Mononuclear cell (primary cell): ENCODE measurements around the gene CYTH1. TPM values are rescaled to one million over a fixed set of nuclear protein-coding genes. Genes with fewer than 3 reads are reported as not detected.

Experiments
- H3K27me3 ChIP-seq: 2 replicates; pipeline ENCODE4 v1.6.0; 2011; ENCODE audit warnings: low read length, control low read depth; ENCODE audit not compliant: insufficient read depth
- H3K4me1 ChIP-seq: 2 replicates; pipeline ENCODE4 v1.5.1; 2011; ENCODE audit warnings: mild to moderate bottlenecking, low read length, control low read depth; ENCODE audit not compliant: insufficient read depth
- H3K4me3 ChIP-seq: 2 replicates; pipeline ENCODE4 v1.5.1; 2011; ENCODE audit warnings: mild to moderate bottlenecking, low read length, moderate library complexity
- H3K9me3 ChIP-seq: 2 replicates; pipeline ENCODE4 v1.5.1; 2011; ENCODE audit warnings: low read depth, mild to moderate bottlenecking, control low read depth, low read length
- total RNA-seq: library from RNA; depleted of rRNA; stranded (reverse); fragments of >200 nt; gene quantifications from one replicate; pipeline ENCODE4 v1.2.3, GENCODE V29; 2012

CYTH1 gene
- total RNA-seq, 1 donor: 273 TPM

GRCh38 chr17:78652024-78652423 is 130.0 kb downstream of the CYTH1 start:
- H3K4me3 ChIP-seq: no peak overlapping the region

GRCh38 chr17:78651554-78651953 is 130.5 kb downstream of the CYTH1 start:
- Histone ChIP-seq H3K27me3 (no peaks in the 10 kb centered on the region), H3K4me3 (no peak overlapping the region), H3K9me3 (no peaks in the 10 kb centered on the region), H3K4me1 (peaks cover 8% of the 10 kb centered on the region)

More at GRCh38 chr17:78652024-78652423, 130.0 kb downstream of the CYTH1 start:
- Histone ChIP-seq H3K9me3 (no peaks in the 10 kb centered on the region), H3K27me3 (no peaks in the 10 kb centered on the region), H3K4me1 (peaks cover 4% of the 10 kb centered on the region)

- no peak overlapping the region for H3K4me3 ChIP-seq
- H3K27me3 ChIP-seq: no peaks in the 10 kb centered on the region
- H3K9me3 ChIP-seq: no peaks in the 10 kb centered on the region
- H3K4me1 ChIP-seq: peaks cover 21% of the 10 kb centered on the region
These were observed 131.9 kb downstream of the CYTH1 start for GRCh38 chr17:78650093-78650715.

GRCh38 chr17:78648293-78648692 is 133.8 kb downstream of the CYTH1 start:
- Histone ChIP-seq H3K4me3 (no peak overlapping the region), H3K27me3 (no peaks in the 10 kb centered on the region), H3K9me3 (no peaks in the 10 kb centered on the region), H3K4me1 (peaks cover 24% of the 10 kb centered on the region)

- Histone ChIP-seq H3K4me3 (no peak overlapping the region), H3K9me3 (no peaks in the 10 kb centered on the region), H3K4me1 (peaks cover 24% of the 10 kb centered on the region), H3K27me3 (no peaks in the 10 kb centered on the region)
These were observed 135.0 kb downstream of the CYTH1 start for GRCh38 chr17:78647032-78647431.

- H3K4me3 ChIP-seq: no peak overlapping the region
- H3K9me3 ChIP-seq: no peaks in the 10 kb centered on the region
- no peaks in the 10 kb centered on the region for H3K27me3 ChIP-seq
- peaks cover 24% of the 10 kb centered on the region for H3K4me1 ChIP-seq
These were observed 136.4 kb downstream of the CYTH1 start for GRCh38 chr17:78645421-78646295.

GRCh38 chr17:78644931-78645351 is 137.1 kb downstream of the CYTH1 start:
- H3K9me3 ChIP-seq: no peaks in the 10 kb centered on the region
- no peak overlapping the region for H3K4me3 ChIP-seq
- H3K4me1 ChIP-seq: peaks cover 26% of the 10 kb centered on the region
- no peaks in the 10 kb centered on the region for H3K27me3 ChIP-seq

- no peaks in the 10 kb centered on the region for H3K9me3 ChIP-seq
- H3K27me3 ChIP-seq: no peaks in the 10 kb centered on the region
- no peak overlapping the region for H3K4me3 ChIP-seq
- H3K4me1 ChIP-seq: peaks cover 33% of the 10 kb centered on the region
These were observed 137.8 kb downstream of the CYTH1 start for GRCh38 chr17:78644224-78644623.

- H3K4me3 ChIP-seq: no peak overlapping the region
- no peaks in the 10 kb centered on the region for H3K27me3 ChIP-seq
- H3K9me3 ChIP-seq: no peaks in the 10 kb centered on the region
- H3K4me1 ChIP-seq: peaks cover 42% of the 10 kb centered on the region
These were observed 138.7 kb downstream of the CYTH1 start for GRCh38 chr17:78643326-78643725.

- Histone ChIP-seq H3K4me1 (peaks cover 43% of the 10 kb centered on the region), H3K27me3 (no peaks in the 10 kb centered on the region), H3K9me3 (no peaks in the 10 kb centered on the region), H3K4me3 (no peak overlapping the region)
These were observed 139.4 kb downstream of the CYTH1 start for GRCh38 chr17:78642707-78643106.

- H3K9me3 ChIP-seq: no peaks in the 10 kb centered on the region
- peaks cover 40% of the 10 kb centered on the region for H3K4me1 ChIP-seq
- no peak overlapping the region for H3K4me3 ChIP-seq
- H3K27me3 ChIP-seq: no peaks in the 10 kb centered on the region
These were observed 140.4 kb downstream of the CYTH1 start for GRCh38 chr17:78641666-78642065.

GRCh38 chr17:78641243-78641642 is 140.8 kb downstream of the CYTH1 start:
- no peaks in the 10 kb centered on the region for H3K27me3 ChIP-seq
- H3K4me1 ChIP-seq: peaks cover 36% of the 10 kb centered on the region
- H3K9me3 ChIP-seq: no peaks in the 10 kb centered on the region
- no peak overlapping the region for H3K4me3 ChIP-seq

GRCh38 chr17:78640700-78641099 is 141.4 kb downstream of the CYTH1 start:
- Histone ChIP-seq H3K4me1 (peaks cover 30% of the 10 kb centered on the region), H3K27me3 (no peaks in the 10 kb centered on the region), H3K4me3 (no peak overlapping the region), H3K9me3 (no peaks in the 10 kb centered on the region)

GRCh38 chr17:78637643-78638420 is 144.2 kb downstream of the CYTH1 start:
- Histone ChIP-seq H3K9me3 (no peaks in the 10 kb centered on the region), H3K4me3 (no peak overlapping the region), H3K4me1 (peaks cover 18% of the 10 kb centered on the region), H3K27me3 (no peaks in the 10 kb centered on the region)

- H3K4me1 ChIP-seq: peaks cover 18% of the 10 kb centered on the region
- no peak overlapping the region for H3K4me3 ChIP-seq
- no peaks in the 10 kb centered on the region for H3K27me3 ChIP-seq
- no peaks in the 10 kb centered on the region for H3K9me3 ChIP-seq
These were observed 144.9 kb downstream of the CYTH1 start for GRCh38 chr17:78637146-78637545.
